ENCODE measurements around the gene VPS25. TPM values are rescaled to one million over a fixed set of nuclear protein-coding genes. Genes with fewer than 3 reads are reported as not detected.

VPS25 gene
- total RNA-seq, 1 donor from 2014 or later, result 90.1 TPM

- TF ChIP-seq CTCF (conservative IDR thresholded peaks at IDR 0.05; ENCODE audit: low read depth, low read length), result no peak
- H3K4me3 ChIP-seq (ENCODE audit: low read depth, low read length), result no peak overlapping the region
- DNase-seq (ENCODE audit: low read depth), result no peak
Measured at GRCh38 chr17:42796066-42796758, 23.0 kb downstream of the VPS25 start.

DNA sequence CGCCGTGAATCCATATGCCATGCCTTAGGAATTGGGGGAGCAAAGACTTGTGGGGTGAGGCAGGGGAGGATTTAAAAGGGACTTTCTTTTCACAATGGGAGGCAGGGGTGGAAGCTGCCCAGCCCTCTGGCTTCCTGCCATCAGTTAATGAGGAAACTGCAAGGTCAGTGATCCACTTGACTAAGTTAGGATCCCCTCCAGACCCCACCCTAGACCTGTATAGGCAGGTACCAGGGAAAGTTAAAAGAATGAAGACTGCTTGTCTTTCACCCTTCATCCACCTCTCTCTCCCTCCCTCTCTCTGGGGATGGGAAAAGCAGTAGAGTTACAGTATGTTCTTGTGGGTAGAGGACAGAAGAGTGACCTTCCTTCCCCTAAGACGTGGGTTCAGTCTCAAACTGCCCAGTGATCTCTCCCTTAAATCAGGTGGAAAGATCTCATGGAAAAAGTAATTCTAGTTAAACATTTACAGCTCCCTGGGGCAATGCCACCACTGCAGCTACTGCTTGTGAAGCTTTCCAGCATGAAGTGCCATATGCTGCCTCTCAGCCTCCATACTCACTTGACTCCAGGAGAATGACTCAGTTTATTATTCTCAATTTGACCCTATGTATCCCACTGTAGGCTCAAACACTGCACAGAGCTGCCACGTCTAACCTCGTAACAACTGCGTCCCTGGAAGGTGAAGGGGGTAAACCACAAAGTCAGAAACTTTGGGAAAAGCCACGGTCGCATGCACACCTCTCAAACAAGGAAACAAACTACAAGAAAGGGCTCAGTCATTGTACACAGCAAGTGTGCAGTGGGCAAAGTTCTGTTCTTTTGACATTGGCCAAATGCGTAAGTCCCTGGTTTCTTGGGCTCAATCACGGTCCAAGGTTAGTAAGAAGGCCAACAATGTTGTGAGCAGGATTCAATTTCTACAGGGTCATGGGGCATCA, 24.1 kb downstream of the VPS25 start:
- H3K4me3 ChIP-seq (ENCODE audit: low read depth, low read length), result peak overlapping the region; percentile 96
- DNase-seq (ENCODE audit: low read depth), result peak; percentile 83
- TF ChIP-seq CTCF (conservative IDR thresholded peaks at IDR 0.05; ENCODE audit: low read depth, low read length), result no peak

- no peak for DNase-seq (ENCODE audit: low read depth)
- peak overlapping the region; percentile 96 for H3K4me3 ChIP-seq (ENCODE audit: low read depth, low read length)
- no peak for TF ChIP-seq CTCF (conservative IDR thresholded peaks at IDR 0.05; ENCODE audit: low read depth, low read length)
Measured at GRCh38 chr17:42798011-42798382, 24.7 kb downstream of the VPS25 start.

GRCh38 chr17:42798383-42799380, 25.4 kb downstream of the VPS25 start, which contains the start of the genes CNTD1 and COA3:
Gene CNTD1 (plus strand): TSS chr17:42798861. CDS start chr17:42799068, 207 bp downstream.
Gene COA3 (minus strand): TSS chr17:42798704. CDS start chr17:42798681, 23 bp downstream.
- no peak for TF ChIP-seq CTCF (conservative IDR thresholded peaks at IDR 0.05; ENCODE audit: low read depth, low read length)
- peak within 1 kb of the TSS; percentile 96 for H3K4me3 ChIP-seq (ENCODE audit: low read depth, low read length)
- DNase-seq (ENCODE audit: low read depth), result no peak

DNA sequence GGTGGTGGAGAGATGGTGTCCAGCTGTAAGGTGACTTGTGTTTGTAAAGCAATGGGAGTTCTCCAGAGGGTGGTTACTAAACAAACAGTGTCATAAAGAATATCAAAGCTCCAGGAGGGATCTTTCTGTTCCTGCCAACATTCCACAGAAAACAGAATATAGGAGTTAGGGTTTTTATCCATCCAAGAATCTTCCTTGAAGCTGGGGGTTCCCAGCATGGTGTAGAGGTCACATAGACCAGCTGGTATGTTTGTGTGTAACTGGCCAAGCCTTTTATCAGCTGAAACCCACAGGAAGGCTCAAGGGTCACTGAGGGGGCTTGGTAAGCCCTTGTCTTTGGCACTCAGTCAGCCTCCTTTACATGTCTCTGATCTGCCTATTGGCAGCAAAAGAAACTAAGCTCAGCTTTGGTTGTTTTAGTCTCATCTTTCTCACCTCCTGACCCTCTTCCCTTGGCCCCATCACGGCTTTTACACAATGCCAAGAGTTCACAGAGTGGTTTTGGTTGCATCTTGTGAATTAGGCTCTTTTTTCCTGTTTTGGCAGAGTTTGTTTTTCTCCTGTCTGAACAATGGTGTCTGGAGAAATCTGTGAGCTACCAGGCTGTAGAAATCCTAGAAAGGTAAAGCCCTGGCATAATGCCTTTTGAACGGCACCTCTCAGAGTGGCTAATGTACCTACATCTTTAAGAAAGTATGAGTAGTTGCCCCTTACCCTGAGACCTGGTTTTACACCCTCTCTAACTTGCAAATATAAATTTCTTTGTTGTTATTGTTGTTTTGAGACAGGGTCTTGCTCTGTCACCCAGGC, 30.0 kb downstream of the VPS25 start:
- no peak for DNase-seq (ENCODE audit: low read depth)
- TF ChIP-seq CTCF (conservative IDR thresholded peaks at IDR 0.05; ENCODE audit: low read depth, low read length), result no peak
- H3K4me3 ChIP-seq (ENCODE audit: low read depth, low read length), result no peak overlapping the region
